Osteoblast (primary cell): ENCODE data around the gene GNLY. TPM values are rescaled to one million over a fixed set of nuclear protein-coding genes. Genes with fewer than 3 reads are reported as not detected.

ENCODE experiments used
- DNase-seq: peaks from one replicate; pipeline ENCODE4 v3.0.0; 2011; ENCODE audit warnings: low spot score, mixed read lengths; ENCODE audit not compliant: insufficient read length; ENCODE audit errors: missing footprints
- H2AFZ ChIP-seq: 2 replicates; pipeline ENCODE4 v1.6.0; 2011; ENCODE audit warnings: mild to moderate bottlenecking, low read length
- H3K27ac ChIP-seq: 2 replicates; pipeline ENCODE4 v1.5.1; 2011; ENCODE audit warnings: mild to moderate bottlenecking, low read depth, low read length, moderate library complexity
- H3K27me3 ChIP-seq: 2 replicates; pipeline ENCODE4 v1.6.0; 2012; ENCODE audit warnings: mild to moderate bottlenecking, control low read depth, inconsistent platforms, low read length, moderate library complexity; ENCODE audit not compliant: insufficient read depth
- H3K36me3 ChIP-seq: 2 replicates; pipeline ENCODE4 v1.5.1; 2011; ENCODE audit warnings: mild to moderate bottlenecking, low read length, control low read depth, moderate library complexity; ENCODE audit not compliant: insufficient read depth
- H3K4me1 ChIP-seq: 2 replicates; pipeline ENCODE4 v1.5.1; 2011; ENCODE audit warnings: mild to moderate bottlenecking, low read length, control low read depth, moderate library complexity; ENCODE audit not compliant: insufficient read depth
- H3K4me2 ChIP-seq: 2 replicates; pipeline ENCODE4 v1.6.0; 2011; ENCODE audit warnings: mild to moderate bottlenecking, low read length; ENCODE audit not compliant: insufficient read depth
- H3K4me3 ChIP-seq: fragments of 200-600 bp; sonication (generic); 3 replicates; pipeline ENCODE4 v1.5.1; 2012; ENCODE audit warnings: mild to moderate bottlenecking, low read length, inconsistent platforms; ENCODE audit not compliant: insufficient read depth
- H3K79me2 ChIP-seq: 2 replicates; pipeline ENCODE4 v1.6.0; 2012; ENCODE audit warnings: mild to moderate bottlenecking, low read length, control low read depth, inconsistent platforms; ENCODE audit not compliant: insufficient read depth
- H3K9me3 ChIP-seq: 2 replicates; pipeline ENCODE4 v1.5.1; 2011; ENCODE audit warnings: low read depth, low read length, control low read depth
- H4K20me1 ChIP-seq: 2 replicates; pipeline ENCODE4 v1.6.0; 2012; ENCODE audit warnings: mild to moderate bottlenecking, low read length, control low read depth; ENCODE audit not compliant: insufficient read depth
- CTCF ChIP-seq: IDR thresholded peaks from 2 replicates; pipeline ENCODE4 v1.5.1; 2011; ENCODE audit warnings: mild to moderate bottlenecking, low read depth, low read length, moderate library complexity; ENCODE audit errors: extremely low read depth
- total RNA-seq: library from RNA; depleted of rRNA; stranded (reverse); fragments of >200 nt; gene quantifications from 2 replicates; pipeline ENCODE4 v1.2.3, GENCODE V29; 2012

The GNLY gene
- total RNA-seq, 1 donor, result not detected

GRCh38 chr2:85731606-85732005, 37.4 kb downstream of the GNLY start:
- H2AFZ ChIP-seq, result no peak overlapping the region
- H3K4me3 ChIP-seq, result no peak overlapping the region
- no peak overlapping the region for H3K27ac ChIP-seq
- no peak overlapping the region for H3K4me2 ChIP-seq
- no peak for TF ChIP-seq CTCF
- no peaks in the 10 kb centered on the region for H3K79me2 ChIP-seq
- H3K9me3 ChIP-seq, result no peaks in the 10 kb centered on the region
- no peak for DNase-seq
- no peaks in the 10 kb centered on the region for H3K27me3 ChIP-seq
- peaks cover 20% of the 10 kb centered on the region for H3K4me1 ChIP-seq
- H4K20me1 ChIP-seq, result no peaks in the 10 kb centered on the region
- H3K36me3 ChIP-seq, result no peaks in the 10 kb centered on the region

- H3K36me3 ChIP-seq, result no peaks in the 10 kb centered on the region
- peaks cover 30% of the 10 kb centered on the region for H3K4me1 ChIP-seq
- H3K9me3 ChIP-seq, result no peaks in the 10 kb centered on the region
- H3K4me2 ChIP-seq, result no peak overlapping the region
- no peak overlapping the region for H3K27ac ChIP-seq
- no peaks in the 10 kb centered on the region for H4K20me1 ChIP-seq
- no peak for DNase-seq
- H3K79me2 ChIP-seq, result no peaks in the 10 kb centered on the region
- no peak overlapping the region for H2AFZ ChIP-seq
- TF ChIP-seq CTCF, result no peak
- no peaks in the 10 kb centered on the region for H3K27me3 ChIP-seq
- no peak overlapping the region for H3K4me3 ChIP-seq
Observed at GRCh38 chr2:85732467-85733120, 38.4 kb downstream of the GNLY start.

GRCh38 chr2:85733121-85733960, 39.2 kb downstream of the GNLY start:
- DNase-seq, result no peak
- Histone ChIP-seq H3K4me2 (no peak overlapping the region), H3K27ac (no peak overlapping the region), H3K27me3 (no peaks in the 10 kb centered on the region), H3K4me1 (peaks cover 34% of the 10 kb centered on the region), H3K79me2 (no peaks in the 10 kb centered on the region), H4K20me1 (no peaks in the 10 kb centered on the region), H3K4me3 (no peak overlapping the region), H2AFZ (no peak overlapping the region), H3K9me3 (no peaks in the 10 kb centered on the region), H3K36me3 (no peaks in the 10 kb centered on the region)
- TF ChIP-seq CTCF, result no peak

- Histone ChIP-seq H3K27me3 (no peaks in the 10 kb centered on the region), H4K20me1 (no peaks in the 10 kb centered on the region), H3K4me3 (no peak overlapping the region), H3K27ac (no peak overlapping the region), H3K4me2 (no peak overlapping the region), H3K79me2 (no peaks in the 10 kb centered on the region), H3K9me3 (no peaks in the 10 kb centered on the region), H2AFZ (no peak overlapping the region), H3K36me3 (no peaks in the 10 kb centered on the region), H3K4me1 (peaks cover 32% of the 10 kb centered on the region)
- TF ChIP-seq CTCF, result no peak
- no peak for DNase-seq
Observed at GRCh38 chr2:85734015-85734414, 39.9 kb downstream of the GNLY start.
